Stimulated activated CD4-positive, alpha-beta T cell treated with anti-CD3 and anti-CD28 coated beads, Interleukin-12 subunit alpha, Interleukin-12 subunit beta, amount 100 ng/mL, for 4 hours (primary cell): ENCODE data around the gene ELAVL4.
"Not testable (repeated sequence)": the region's sequence is repeated elsewhere in the genome, so short reads cannot be mapped to it uniquely, and the experiment has no call there.

Source experiments
- DNase-seq: peaks from one replicate; pipeline ENCODE4 v3.0.0-alpha.2; 2020

The ELAVL4 gene

DNA sequence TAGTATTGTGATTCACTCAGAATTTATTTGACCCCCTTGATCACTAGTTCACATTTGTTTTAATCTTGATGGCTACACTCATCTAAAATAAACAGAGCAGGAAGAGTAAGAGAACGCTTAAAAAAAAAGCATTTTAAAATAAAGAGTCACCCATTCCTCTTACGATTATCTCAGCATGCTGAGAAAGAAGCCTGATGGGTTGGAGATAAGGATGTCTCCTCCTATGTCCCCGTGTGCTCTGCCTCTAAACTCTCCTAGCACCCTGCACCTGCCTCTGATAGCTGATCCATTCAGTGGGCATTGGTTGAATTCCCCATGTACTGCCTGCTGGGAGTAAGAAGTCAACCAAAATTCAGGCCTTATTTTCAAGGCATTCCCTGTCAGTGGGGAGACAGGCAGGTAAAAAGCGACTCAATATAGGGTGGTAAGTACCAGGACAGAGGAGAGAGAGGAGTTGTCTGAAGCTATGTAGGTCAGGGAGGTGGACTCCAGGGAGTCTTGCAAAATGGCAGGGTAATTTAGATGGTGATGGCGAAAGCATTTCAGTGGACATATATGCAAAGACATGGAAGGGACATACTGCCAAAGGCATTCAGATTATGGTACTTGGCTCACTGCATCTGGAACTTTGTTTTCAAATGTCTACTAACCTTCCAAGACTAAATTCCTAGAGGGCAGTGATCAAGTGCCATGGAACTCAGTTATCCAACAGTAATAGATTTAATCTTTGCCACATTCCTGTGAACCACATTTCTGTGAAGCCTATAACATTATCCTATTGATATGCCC is 18.4 kb downstream of the ELAVL4 start:
- DNase-seq, result no peak

DNA sequence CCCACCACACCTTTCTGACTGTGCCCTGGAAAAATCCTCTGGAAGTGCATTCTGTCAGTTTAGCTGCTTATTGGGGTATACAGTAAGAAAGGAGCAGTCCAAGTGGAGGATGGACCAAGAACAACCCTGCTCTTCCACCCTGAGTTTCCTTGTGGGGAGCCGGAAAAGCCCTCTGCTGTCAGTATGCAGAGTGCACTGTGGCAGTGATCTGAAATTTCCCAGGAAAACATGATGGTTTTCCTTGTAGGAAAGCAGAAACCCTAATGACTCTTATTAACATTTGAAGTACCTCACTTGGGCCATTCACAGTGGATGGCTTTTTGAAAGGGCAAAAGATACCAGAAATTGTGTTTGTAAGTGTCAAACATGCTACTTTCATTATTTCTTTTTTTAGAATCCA is 20.5 kb downstream of the ELAVL4 start:
- no peak for DNase-seq

DNA sequence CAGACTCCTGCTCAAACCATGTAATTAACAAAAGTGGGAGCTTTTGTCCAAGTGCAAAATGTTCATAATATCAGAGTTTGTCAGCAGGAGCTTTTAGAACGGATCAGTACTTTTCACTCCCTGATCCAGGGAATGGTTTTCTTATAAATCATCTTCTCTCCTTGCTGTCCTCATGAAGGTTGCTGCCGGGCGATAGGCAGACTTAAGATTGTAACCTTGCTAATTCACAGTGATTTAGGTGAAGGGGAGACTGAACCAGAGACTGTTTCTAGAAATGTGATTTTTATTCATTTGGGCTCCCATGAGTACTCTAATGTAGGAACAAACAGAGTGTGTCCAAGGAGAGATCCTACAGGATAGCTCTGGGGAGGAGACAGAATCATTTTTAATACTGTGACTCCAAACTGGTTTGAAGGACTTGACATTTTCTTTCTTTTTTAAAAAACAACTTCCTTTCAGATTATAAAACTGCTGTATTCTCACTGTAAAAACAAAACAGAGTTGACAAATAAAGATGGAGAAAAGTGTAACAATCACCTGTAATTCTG is 23.7 kb downstream of the ELAVL4 start:
- no peak for DNase-seq

DNA sequence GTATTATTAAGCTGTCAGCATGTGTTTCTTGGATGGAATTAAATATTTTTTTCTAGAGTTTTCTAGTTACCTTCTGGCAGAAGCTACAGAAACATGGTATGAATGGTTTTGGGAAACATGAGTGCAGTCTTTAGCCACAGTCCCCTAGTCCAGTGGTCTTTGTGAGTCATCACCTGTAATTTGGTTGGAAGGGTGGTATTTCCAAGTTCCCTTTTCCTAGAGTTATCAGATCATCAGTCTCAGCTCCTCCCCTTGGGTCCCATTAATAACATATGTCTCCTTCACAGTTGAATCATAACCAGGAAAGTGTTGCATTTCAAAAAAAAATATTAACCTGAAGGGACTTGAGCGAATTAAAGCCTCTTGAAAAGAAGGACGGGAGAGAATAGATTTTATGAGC is 27.0 kb downstream of the ELAVL4 start:
- DNase-seq, result no peak

DNA sequence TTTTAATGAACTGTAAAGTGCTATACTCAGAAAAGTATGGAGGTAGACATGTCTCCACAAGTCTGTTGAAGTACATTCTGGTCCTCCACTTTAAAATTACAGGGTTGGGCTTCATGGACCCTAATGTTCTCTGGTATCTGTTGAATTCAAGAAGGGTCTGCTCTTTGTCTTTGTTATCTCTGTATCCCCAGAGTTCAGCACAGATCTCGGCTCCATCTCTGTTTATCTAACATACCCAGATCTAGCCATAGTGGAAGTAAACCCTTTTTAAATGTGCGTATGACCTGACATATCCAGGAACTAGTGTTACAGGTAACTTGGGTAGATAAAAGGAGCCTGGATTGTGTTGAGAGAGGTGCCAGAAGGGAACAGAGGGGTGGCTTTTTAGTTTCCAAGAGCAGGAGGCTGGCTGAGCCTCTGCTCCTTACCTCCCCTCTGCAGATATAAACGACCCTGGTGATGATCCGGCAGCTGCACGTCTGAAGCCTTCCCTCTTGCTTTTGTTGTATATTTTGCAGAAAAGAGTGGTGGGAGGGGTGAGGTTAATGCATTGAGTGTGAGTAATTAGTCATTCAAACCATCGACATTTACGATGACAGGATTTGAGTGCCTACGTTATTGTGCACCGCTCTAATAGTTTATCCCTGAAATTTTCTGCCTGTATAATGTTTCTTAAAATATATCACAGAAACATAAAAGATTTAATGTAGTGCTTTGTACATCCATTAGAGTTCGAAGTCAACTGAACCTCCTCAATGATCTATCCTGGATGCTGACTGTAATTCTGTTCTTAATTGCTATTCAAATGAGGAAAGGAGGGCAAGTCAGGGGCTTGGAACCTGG is 30.8 kb downstream of the ELAVL4 start:
- DNase-seq, result no peak

DNA sequence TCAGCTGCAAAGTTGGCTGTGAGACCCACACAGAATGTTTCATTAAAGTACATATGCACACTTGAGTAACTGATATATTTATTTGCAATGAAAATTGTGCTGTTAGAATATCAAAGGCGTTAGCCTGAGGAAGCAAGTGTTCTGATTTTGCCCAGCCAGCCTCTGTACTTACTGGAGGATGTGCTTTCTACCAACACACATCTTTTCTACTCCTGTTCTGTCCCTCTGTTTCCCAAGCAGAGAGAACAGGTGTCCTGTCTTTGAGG is 31.4 kb downstream of the ELAVL4 start:
- DNase-seq, result no peak

DNA sequence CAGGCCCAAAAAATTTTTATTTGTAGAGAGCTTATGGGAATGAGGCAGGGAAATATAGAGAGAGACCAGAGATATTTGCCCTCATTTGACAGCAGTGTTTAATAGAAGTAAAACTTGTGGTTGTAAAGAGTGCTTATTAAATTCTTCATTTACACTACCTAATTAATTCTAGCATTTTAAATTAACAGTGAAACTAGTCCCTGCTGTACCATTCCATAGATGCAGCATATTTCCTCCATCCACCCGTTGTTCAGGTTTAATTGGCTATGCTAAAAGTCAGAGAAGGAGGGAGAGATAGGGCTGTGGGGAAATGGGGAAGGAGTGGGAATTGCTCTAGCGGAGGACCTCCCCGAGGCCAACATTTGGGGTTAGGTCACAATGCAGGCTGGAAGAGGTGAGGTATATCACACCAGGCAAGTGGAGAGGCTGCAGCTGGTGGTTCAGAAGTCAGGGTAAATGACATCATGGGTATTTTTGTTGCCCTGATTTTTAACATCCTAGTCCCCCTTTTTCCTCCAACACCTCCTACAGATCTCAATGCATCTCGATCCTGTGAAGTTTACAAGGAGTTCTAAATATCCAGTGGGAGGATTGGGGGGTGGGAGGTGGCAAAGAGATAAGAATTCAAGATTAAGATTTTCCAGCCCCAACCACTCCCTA is 38.6 kb downstream of the ELAVL4 start:
- DNase-seq, result no peak

DNA sequence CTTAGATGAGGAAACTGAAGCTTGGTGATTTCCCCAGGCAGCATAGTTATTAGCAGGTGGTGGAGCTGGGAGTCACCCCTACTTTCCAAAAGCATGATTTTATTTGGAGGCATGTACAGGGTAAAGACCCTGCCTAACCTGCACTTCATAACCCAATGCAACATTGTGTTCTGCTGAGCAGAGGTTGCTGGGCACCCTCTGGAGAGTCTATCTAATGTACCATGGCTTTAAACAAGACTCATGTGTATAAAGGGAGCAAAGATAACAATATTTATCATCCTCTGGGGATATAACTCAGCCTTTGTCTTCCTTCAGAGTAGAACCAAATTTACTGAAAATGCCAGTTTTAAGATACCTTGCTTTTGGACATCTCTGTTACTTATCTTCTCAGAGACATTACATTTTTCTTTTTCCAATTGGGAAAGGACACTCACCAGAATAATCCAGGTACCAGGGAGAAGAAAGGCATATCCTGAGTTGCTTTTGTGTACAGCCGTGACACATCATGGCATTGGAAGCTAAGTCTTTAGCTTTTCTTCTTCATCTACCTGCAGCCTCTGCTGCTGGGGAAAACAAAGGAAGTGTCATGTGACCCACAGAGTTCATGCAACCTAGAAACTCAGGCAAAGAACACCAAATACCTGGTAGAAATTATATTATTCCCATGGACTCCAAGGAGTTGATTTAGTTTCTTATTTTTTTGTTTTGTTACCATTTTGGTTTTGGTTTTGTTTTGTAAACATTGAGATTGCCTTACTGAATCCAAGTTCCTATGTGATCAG is 39.6 kb downstream of the ELAVL4 start:
- DNase-seq, result no peak

DNA sequence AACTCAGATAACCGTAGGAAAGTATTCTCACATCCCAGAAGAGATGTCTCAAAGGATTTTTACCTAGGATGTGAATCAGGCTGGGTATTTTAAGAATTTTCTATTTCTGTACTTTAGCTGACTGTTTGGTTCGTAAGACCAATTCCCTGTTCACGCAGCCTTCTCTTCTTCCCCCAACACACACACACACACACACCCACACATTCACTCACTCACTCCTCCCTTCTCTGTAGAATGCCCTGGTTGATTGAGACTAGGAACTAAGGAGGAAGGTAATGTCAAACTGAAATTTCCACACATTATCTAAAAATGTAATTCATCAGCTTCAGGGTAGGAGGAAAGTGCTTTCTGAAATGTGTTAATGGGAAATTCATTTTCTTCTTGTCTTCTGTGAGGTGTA is 43.5 kb downstream of the ELAVL4 start:
- no peak for DNase-seq

DNA sequence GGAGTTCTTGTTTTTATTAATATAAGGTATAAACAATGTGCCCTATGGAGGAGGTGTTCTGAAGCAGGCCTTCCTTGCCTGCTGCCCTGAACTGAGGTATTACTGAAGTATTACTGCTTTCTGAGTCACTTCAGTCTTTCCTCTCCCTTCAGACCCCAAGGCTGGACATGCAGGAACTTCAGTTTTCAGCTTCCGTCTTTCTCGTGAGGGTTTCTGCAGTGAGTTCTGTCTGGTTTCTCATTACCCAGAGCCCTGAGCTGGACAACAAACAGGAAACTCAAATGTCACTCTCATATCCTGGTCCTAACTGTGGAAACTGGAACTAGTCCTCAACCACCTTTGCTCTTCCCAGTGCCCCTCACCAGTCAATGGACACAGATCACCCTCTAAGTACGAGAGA is 46.8 kb downstream of the ELAVL4 start:
- no peak for DNase-seq

DNA sequence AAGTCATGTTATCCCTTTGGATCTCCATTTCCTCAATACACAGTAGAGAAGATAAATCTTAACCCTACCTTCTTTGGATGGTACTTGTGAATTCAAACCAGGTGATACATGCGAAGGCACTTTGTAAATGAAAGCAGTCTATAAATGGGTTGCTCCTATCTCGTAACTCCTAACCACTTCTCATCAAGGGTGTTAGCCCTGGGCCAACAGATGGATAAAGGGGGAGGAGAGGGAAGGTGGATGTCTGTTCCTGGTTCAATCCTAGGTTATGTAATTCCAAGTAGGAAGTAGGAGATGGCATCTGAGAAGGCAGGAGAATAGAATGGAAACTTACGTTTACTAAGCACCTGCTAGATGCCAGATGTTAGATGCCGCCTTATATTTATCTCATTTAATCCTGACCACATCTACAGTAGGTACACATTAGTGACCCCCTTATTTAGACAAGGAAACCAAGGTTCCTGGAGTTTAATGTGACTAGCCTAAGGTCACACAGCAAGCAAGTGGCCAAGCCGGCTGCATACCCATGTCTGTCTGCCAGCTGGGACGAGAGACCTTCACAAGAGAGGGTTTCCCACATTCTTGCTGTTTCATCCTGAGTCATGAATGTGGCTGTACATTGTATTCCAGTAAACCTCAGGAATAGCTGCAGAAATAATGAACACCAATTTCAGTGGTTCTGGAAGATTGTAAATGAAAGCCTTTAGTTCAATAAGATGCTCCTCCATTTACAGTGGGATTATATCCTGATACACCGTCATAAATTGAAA is 47.7 kb downstream of the ELAVL4 start:
- DNase-seq, result no peak

DNA sequence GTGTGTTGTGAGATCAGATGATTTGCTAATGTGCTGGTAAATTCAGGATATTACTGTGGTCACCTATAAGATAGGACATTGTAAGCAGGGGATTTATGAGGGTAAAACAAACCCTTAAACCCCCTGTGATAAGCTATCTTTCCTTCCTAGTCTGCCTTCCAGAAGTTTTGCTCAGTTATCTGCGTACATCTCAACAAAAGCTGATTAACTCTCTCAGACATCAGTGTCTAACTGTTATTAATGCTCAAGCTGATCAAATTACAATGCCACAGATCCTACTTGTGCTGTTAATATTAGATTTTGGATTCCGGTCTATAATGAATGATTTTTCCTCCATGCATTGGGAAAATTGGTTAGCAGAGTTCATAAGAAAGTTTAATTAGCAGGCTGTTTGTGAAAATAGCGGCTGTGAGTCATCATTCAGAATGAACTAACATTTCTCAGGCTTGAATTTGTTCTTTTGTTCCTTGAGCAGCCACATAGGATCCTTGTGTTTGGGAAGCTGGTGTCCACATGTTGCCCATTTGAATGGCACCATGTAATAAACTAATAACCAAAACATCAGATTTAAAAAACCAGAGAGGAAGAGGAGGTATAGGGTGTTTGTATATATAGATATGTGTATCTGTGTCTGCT is 48.7 kb downstream of the ELAVL4 start:
- no peak for DNase-seq

DNA sequence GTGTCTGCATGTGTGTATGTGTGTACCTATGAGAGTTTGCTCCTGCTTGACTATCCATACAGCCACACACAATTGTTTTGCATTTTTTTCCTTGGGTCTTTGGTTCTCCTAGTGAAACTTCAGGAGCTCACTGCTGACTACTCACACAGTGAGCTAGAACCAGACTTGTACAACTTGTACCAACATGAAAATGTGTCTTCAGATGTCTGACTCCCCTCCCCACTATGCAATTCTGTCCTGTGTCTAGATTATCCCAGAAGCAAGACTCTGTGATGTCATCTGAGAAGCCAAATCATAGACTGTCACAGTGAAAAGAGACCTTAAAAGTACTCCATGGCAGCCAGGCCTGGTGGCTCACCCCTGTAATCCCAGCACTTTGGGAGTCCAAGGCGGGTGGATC is 49.7 kb downstream of the ELAVL4 start:
- no peak for DNase-seq

DNA sequence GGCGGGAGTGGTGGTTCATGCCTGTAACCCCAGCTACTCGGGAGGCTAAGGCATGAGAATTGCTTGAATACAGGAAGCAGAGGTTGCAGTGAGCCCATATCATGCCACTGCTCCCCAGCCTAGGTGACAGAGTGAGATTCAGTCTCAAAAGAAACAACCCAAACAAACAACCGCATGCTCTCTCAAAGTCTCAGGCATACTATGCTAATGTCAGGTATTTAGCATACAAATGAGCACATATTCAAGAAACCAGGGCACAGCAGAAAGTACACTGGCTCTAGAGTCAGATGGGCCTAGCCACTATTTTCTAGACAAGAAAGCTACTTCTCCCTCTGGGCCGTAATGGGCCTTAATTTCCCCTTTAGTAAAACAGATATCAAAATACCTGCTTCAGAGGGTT is 55.0 kb downstream of the ELAVL4 start:
- DNase-seq, result no peak

DNA sequence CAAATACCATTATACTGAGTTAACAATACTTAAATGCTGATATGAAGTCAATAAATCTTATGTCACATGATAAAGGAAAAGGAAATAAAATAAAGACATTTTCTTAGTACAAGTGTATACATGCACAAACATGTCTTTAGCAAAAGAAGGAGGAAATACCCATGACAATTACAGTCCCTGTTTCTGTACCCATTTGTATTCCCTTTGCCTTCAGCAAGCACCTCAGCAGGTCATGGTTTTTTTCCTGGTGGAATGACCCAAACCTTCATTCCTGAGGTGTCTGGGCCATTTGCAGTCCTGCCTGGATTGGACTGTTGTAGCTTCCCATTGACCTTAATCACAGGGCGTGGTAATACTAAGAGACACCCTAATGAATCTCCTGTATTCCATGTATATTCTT is 57.6 kb downstream of the ELAVL4 start:
- DNase-seq, result not testable (repeated sequence)

DNA sequence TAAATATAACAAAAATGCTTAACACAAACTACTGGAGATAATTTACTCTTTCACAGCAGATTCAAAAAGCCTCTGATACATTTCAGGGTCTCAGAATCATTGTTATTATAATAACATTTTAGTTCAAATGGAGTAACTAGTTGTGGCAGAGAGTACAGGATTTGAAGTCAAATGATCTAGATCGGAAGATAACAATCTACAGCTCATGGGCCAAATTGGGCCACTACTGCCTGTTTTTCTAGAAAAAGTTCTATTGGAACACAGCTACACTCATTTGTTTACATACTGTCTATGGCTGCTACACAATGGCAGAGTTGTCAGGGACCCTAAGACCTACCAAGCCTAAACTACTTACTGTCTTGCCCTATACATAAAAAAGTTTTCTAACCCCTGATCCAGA is 63.6 kb downstream of the ELAVL4 start:
- DNase-seq, result no peak

DNA sequence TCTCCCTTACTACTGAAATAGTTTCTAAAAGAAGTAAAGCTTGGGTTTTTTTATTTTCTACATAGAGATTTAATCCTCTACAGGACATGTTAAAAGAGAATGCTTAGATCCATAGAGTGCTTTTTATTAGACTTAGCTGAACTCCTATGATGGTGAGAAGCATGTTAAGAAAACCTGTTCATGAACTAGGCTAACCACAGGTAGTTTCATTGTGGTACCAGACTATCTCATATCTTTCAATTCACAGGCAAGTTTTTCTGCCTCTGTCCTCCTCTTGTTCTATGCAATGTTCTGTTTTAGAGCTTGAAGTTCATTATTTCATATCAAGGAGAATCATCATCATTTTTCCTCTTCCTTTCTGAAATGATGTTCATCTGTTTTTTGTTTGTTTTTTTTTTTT is 65.4 kb downstream of the ELAVL4 start:
- no peak for DNase-seq

DNA sequence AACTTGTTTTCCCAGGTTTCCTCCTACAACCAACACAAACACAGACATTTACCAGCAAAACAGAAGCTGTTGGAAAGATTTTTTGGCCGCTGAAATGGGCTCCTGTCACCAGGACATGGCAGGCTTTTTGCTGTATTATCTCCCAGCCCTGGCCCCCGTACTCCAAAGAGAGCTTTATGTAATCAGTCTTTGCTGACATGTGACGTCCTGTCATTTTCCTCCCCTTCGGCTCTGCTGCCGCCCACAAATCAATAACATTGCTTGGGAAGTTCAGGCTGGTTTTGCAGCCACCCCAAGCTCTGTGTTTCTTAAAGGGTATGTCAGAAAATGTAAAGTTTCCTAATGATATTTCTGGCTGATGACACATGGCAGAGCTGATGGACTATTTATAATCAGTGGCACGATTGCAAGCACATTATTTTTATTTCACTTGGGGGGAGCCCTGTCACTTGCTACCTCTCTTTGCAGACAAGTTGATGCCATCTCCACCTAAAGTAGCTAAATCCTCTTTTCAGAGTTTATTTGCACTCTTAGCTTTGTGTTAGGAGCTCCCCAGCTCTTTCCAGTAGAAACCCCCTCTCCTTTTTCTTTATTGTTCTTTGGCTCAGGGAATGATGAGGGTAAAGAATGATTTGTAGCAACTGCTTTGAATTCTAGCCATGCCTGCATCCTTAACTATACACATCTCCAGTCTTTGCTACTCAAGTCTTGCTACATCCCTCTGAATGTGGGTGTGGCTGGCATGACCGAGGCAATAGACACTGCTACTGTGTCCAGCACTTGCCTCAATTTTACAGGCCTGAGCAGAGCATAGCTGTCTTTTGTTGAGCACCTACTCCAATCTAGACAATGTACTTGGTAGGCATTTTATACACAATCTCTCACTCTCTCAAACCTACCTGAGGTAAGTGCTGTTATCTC is 67.3 kb downstream of the ELAVL4 start:
- DNase-seq, result no peak

DNA sequence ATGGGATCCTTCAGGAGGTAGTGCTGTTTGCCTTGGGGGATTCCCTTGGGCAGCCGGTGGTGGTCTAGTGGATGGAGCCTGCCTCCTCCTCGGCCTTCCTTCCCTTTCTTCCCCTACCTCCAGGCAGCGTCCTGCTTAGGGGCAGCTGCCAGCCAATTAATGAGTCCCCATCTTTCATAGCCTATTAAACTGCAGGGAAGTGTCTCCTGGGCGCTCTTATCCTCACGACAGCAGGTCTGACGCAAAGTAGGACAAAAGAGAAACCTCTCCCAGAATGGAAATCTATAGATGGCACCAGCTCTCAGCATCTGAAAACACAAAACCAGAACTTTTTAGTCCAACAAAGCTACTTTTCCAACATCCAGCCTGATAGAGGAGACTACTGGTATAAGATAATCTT is 69.3 kb downstream of the ELAVL4 start:
- DNase-seq, result no peak

DNA sequence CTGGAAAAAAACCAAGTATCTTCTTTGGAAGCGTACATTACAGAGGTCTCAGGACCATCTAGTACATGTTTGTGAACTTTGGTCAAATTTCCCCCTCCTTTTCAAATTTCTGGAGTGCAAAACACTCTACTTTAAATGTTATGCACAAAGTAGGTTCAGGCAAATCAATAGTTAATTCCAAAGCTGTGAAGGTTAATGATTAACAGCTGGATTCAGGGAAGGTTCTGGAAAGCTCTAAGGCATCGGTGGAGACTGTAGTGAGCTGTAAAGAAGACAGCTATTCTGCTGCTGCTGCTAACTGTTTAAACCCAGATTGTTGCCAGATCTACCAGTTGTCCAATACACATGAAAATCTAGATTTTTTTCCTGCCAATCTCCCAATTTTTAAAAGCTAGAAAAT is 70.9 kb downstream of the ELAVL4 start:
- DNase-seq, result no peak

DNA sequence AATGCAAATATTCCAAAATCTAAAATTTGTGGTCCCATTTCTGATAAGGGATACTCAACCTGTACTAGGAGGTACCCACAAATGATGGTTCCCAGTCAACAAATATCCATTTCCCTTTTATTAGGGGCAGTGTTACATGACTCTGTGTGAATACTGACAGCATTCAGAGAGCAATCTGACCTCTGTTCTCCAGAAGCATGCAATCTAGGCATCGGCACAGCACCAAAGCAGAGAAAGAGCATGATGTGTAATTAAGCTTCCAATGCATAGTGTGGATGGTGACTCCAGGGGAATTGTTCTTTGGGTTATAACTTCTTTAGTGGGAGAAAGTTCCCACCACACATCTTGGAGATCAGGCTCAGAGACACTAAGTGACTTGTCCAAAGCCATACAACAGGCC is 71.6 kb downstream of the ELAVL4 start:
- DNase-seq, result no peak
